Measurements from ENCODE around the gene GAPVD1.
"Not testable (repeated sequence)": the region's sequence is repeated elsewhere in the genome, so short reads cannot be mapped to it uniquely, and the experiment has no call there.

GAPVD1 gene

DNA sequence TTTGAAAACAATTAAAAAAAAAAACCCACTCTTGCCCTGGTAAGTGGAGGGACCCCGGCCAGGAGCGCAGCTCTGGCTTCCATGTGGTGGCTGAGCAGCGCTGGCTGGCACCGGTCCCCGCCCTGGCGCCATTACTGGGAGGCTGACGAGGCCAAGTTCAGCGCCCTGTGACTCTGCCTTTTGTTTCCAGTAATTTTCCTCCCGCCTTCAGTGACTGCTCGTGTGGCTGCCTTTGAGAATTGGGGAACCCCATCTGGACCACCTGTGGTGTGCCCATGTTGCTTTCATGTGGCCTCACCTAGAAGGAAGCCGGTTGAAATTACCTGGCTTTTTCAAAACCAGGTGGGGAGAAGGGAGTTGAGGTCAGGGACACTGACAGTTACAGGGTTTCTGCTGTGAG lies 136.1 kb downstream of the GAPVD1 start:
- no peak for DNase-seq (ENCODE audit: low read depth)
- TF ChIP-seq, protein P1, sequence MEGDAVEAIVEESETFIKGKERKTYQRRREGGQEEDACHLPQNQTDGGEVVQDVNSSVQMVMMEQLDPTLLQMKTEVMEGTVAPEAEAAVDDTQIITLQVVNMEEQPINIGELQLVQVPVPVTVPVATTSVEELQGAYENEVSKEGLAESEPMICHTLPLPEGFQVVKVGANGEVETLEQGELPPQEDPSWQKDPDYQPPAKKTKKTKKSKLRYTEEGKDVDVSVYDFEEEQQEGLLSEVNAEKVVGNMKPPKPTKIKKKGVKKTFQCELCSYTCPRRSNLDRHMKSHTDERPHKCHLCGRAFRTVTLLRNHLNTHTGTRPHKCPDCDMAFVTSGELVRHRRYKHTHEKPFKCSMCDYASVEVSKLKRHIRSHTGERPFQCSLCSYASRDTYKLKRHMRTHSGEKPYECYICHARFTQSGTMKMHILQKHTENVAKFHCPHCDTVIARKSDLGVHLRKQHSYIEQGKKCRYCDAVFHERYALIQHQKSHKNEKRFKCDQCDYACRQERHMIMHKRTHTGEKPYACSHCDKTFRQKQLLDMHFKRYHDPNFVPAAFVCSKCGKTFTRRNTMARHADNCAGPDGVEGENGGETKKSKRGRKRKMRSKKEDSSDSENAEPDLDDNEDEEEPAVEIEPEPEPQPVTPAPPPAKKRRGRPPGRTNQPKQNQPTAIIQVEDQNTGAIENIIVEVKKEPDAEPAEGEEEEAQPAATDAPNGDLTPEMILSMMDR (IDR thresholded peaks at IDR 0.05; ENCODE audit: low read depth, low read length, missing control alignments): no peak
- no peak overlapping the region for H3K4me3 ChIP-seq (ENCODE audit: low read depth, low read length)

DNA sequence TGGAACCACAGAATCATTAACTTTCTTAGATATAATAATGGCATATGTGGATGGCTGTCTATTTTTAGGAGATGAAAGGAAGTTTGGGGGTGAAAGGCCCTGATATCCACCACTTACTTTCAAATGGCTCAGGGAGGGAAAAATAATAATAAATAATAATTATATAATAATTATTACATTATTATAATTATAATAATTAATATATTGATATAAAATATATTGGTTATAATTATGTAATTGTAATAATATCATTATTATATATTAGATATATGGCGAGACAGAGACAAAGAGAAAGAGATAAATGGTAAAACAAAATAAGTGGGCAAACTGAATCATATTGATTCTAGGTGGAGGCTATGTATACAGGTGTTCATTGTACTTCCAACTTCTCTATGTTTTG lies 136.6 kb downstream of the GAPVD1 start:
- DNase-seq (ENCODE audit: low read depth): no peak
- TF ChIP-seq, protein P1 (IDR thresholded peaks at IDR 0.05; ENCODE audit: low read depth, low read length, missing control alignments): no peak
- H3K4me3 ChIP-seq (ENCODE audit: low read depth, low read length): no peak overlapping the region

DNA sequence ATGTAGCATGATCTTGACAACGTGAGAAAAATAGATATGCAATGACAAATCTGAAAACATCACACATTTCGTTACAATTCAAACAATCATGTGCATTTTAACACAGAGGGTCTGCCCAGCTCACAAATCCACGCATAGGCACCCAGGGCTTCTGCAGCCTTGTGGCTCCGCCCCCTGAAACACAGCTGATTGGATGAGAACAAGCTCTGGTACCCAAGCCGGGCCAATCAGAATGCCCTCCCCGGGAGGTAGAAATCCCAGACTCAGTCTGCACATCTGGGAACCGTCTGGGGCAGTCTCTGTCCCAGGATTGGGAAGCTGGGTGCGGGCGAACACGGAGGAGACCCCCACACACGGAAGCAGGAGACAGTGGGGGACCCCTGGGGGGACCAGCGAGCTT lies 137.5 kb downstream of the GAPVD1 start:
- no peak overlapping the region for H3K4me3 ChIP-seq (ENCODE audit: low read depth, low read length)
- no peak for DNase-seq (ENCODE audit: low read depth)
- TF ChIP-seq, protein P1 (IDR thresholded peaks at IDR 0.05; ENCODE audit: low read depth, low read length, missing control alignments): no peak

DNA sequence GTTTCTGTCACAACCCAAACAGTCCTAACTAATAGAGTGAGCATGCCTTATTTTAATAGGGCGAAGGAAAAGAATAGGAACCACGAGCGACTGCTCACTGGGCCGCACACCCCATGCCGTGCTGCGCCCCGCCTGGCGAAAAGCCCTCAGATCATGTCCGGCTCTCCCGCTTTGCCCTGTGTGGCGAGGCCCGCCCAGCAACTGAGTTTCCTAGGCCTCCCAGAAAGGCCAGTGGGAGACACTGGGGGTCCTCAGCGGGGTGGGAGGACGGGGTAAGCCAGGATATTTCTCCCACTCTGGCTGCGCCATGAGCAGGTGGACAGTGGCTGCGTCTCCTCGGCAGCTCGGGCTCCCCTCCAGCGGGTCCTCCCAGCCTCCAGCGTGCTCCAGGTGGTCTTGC lies 138.0 kb downstream of the GAPVD1 start:
- TF ChIP-seq, protein P1 (IDR thresholded peaks at IDR 0.05; ENCODE audit: low read depth, low read length, missing control alignments): no peak
- H3K4me3 ChIP-seq (ENCODE audit: low read depth, low read length): no peak overlapping the region
- no peak for DNase-seq (ENCODE audit: low read depth)

DNA sequence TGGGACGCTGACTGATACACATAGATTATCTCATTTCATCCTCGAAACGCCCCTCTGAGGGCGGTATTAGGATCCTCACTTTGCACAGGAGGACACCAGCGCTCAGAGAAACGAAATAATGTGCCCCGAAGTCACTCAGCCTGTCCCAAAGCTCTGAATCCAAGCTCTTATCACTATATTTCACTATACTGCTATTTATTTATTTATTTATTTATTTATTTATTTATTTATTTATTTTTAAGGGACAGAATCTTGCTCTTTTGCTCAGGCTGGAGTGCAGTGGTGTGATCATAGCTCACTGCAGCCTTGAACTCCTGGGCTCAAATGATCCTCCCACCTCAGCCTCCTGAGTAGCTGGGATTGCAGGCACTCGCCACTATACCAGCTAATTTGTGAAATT lies 138.6 kb downstream of the GAPVD1 start:
- not testable (repeated sequence) for H3K4me3 ChIP-seq (ENCODE audit: low read depth, low read length); DNase-seq (ENCODE audit: low read depth)

DNA sequence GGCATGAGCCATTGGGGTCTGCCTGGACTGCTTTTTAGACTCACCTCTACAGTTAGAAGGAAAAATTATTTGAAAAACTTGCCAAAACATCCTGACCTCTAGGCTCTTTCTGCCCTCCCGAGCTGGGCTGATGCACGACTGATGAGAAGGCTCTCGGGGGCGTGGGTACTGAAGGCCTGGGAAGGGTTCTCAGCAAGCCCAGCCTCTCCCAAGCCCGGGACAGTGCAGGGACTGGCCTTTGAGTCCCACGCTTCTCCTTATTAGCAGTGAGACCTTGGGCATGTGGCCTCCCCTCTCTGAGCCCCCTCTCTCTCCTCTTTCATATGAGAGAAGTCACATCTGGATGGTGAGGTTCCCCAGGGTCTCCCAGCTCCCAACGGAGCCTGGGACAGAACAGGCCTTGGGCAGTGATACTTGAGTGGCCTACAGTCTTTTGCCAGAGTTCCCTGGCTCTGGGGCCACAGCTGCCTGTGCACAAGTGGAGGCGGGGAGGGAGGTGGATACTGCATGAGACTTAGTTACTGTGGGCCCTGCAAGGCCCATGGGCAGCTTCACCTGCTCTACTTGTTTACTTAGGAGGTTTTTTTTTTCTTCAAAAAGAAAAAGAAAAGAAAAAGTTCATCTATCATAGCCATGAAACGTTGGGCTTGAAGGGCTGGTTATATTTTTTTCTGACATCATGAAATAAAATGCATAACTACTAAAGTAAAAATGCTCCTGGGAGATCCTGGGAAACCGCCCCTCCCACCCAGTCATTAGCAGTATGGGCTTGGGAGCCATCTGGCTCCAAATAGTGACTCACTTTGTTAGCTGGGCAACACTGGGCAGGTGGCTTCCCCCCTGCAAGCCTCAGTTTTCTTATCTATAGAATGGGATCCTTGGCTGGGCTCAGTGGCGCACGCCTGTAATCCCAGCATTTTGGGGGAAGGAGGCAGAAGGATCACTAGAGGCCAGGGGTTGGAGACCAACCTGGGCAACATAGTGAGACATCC lies 139.4 kb downstream of the GAPVD1 start:
- no peak overlapping the region for H3K4me3 ChIP-seq (ENCODE audit: low read depth, low read length)
- TF ChIP-seq, protein P1 (IDR thresholded peaks at IDR 0.05; ENCODE audit: low read depth, low read length, missing control alignments): no peak
- no peak for DNase-seq (ENCODE audit: low read depth)

DNA sequence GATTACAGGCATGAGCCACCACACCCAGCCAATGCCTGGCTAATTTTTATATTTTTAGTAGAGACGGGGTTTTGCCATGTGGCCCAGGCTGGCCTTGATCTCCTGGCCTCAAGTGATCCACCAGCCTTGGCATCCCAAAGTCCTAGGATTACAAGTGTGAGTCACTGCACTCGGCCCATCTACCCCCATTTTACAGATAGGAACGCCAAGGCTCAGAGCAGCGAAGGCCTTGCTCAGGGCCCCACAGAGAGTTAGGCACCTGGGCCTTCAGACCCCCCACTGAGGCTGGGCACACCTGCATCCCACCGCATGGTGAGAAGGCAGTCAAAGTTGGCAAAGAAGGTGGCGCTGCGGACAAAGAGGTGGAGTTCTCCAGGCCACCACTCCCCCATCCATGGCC lies 143.1 kb downstream of the GAPVD1 start:
- H3K4me3 ChIP-seq (ENCODE audit: low read depth, low read length): no peak overlapping the region
- TF ChIP-seq, protein P1 (IDR thresholded peaks at IDR 0.05; ENCODE audit: low read depth, low read length, missing control alignments): no peak
- DNase-seq (ENCODE audit: low read depth): no peak
